ENCODE results near the gene DEFB115.
"Not testable (repeated sequence)": the region's sequence is repeated elsewhere in the genome, so short reads cannot be mapped to it uniquely, and the experiment has no call there.

The DEFB115 gene

GRCh38 chr20:31257364-31257763, at the start of gene DEFB115:
DEFB115 (plus strand) TSS chr20:31257664; CDS start chr20:31257664, 0 bp downstream.
- no peak for DNase-seq (ENCODE audit: low spot score)

- no peak for DNase-seq (ENCODE audit: low spot score)
These were observed 20.5 kb upstream of the DEFB115 start for GRCh38 chr20:31236953-31237352.

GRCh38 chr20:31237763-31238162, 19.7 kb upstream of the DEFB115 start:
- DNase-seq (ENCODE audit: low spot score), result no peak

GRCh38 chr20:31239139-31239538, 18.3 kb upstream of the DEFB115 start:
- DNase-seq (ENCODE audit: low spot score), result no peak

- no peak for DNase-seq (ENCODE audit: low spot score)
These were observed 505 bp upstream of the DEFB115 start for GRCh38 chr20:31256959-31257358.

GRCh38 chr20:31260326-31260932, 3.0 kb downstream of the DEFB115 start:
- DNase-seq (ENCODE audit: low spot score), result no peak

- no peak for DNase-seq (ENCODE audit: low spot score)
These were observed 17.0 kb downstream of the DEFB115 start for GRCh38 chr20:31274441-31274840.

- no peak for DNase-seq (ENCODE audit: low spot score)
These were observed 20.7 kb downstream of the DEFB115 start for GRCh38 chr20:31278178-31278577.

- DNase-seq (ENCODE audit: low spot score), result not testable (repeated sequence)
These were observed 27.5 kb downstream of the DEFB115 start for GRCh38 chr20:31284964-31285363.

- no peak for DNase-seq (ENCODE audit: low spot score)
These were observed 51.2 kb downstream of the DEFB115 start, which contains the start of gene DEFB116 for GRCh38 chr20:31308535-31309162. DEFB116 (minus strand) TSS chr20:31308585; CDS start chr20:31308585, 0 bp downstream.
